HepG2 (cell line): ENCODE results near the gene RASL12. TPM values are rescaled to one million over a fixed set of nuclear protein-coding genes. Genes with fewer than 3 reads are reported as not detected.

Experiments
- CBX5 ChIP-seq: sonication (generic); formaldehyde crosslinking; IDR thresholded peaks from 2 replicates; pipeline ENCODE4 v1.4.0; 2020; ENCODE audit warnings: missing genetic modification reagents, borderline replicate concordance
- DR1 ChIP-seq: sonication (generic); formaldehyde crosslinking; IDR thresholded peaks from 2 replicates; pipeline ENCODE4 v1.8.0; 2021; ENCODE audit warnings: mild to moderate bottlenecking, missing genetic modification reagents, inconsistent platforms
- KDM5B ChIP-seq: sonication (generic); formaldehyde crosslinking; IDR thresholded peaks from 2 replicates; pipeline ENCODE4 v1.4.0; 2020; ENCODE audit warnings: missing genetic modification reagents, mild to moderate bottlenecking, borderline replicate concordance
- KLF16 ChIP-seq, 2 experiments: sonication (generic) in 1 of 2; formaldehyde crosslinking in 1 of 2; IDR thresholded peaks; 2 replicates each; pipeline versions ENCODE4 v1.6.1 to v1.8.0; 2016 to 2023; ENCODE audit warnings: missing genetic modification reagents in 2 of 2, missing compliant biosample characterization in 1 of 2
- NR0B2 ChIP-seq: sonication (generic); formaldehyde crosslinking; IDR thresholded peaks from 2 replicates; pipeline ENCODE4 v1.4.0; 2020; ENCODE audit warnings: mild to moderate bottlenecking, missing genetic modification reagents
- REL ChIP-seq: sonication (generic); formaldehyde crosslinking; conservative IDR thresholded peaks from 2 replicates; pipeline ENCODE4 v1.8.0; 2022; ENCODE audit warnings: mild to moderate bottlenecking, missing genetic modification reagents, moderate library complexity
- RFX3 ChIP-seq: IDR thresholded peaks from 2 replicates; pipeline ENCODE4 v1.6.1; 2016; ENCODE audit warnings: missing biosample characterization, missing genetic modification reagents
- RXRA ChIP-seq: sonication (generic); formaldehyde crosslinking; IDR thresholded peaks from 2 replicates; pipeline ENCODE4 v1.5.1; 2020; ENCODE audit warnings: missing genetic modification reagents
- SMYD3 ChIP-seq: sonication (generic); formaldehyde crosslinking; IDR thresholded peaks from 2 replicates; pipeline ENCODE4 v1.8.1; 2023; ENCODE audit warnings: mild to moderate bottlenecking, missing genetic modification reagents
- ZBTB26 ChIP-seq: IDR thresholded peaks from 2 replicates; pipeline ENCODE4 v1.6.1; 2016; ENCODE audit warnings: missing compliant biosample characterization, missing genetic modification reagents, borderline replicate concordance
- ZFP82 ChIP-seq: sonication (generic); formaldehyde crosslinking; IDR thresholded peaks from 2 replicates; pipeline ENCODE4 v1.5.1; 2020; ENCODE audit warnings: mild to moderate bottlenecking, missing genetic modification reagents, borderline replicate concordance
- ZKSCAN1 ChIP-seq: fragments of 150-350 bp; IDR thresholded peaks from 2 replicates; pipeline ENCODE4 v1.6.1; 2014; ENCODE audit warnings: low read length
- ZNF232 ChIP-seq: sonication (generic); formaldehyde crosslinking; IDR thresholded peaks from 2 replicates; pipeline ENCODE4 v1.4.0; 2020; ENCODE audit warnings: missing genetic modification reagents, borderline replicate concordance
- ZNF281 ChIP-seq: sonication (generic); formaldehyde crosslinking; IDR thresholded peaks from 2 replicates; pipeline ENCODE4 v1.4.0; 2020; ENCODE audit warnings: missing genetic modification reagents, borderline replicate concordance
- ZNF33A ChIP-seq: sonication (generic); formaldehyde crosslinking; IDR thresholded peaks from 2 replicates; pipeline ENCODE4 v1.5.1; 2020; ENCODE audit warnings: missing genetic modification reagents, mild to moderate bottlenecking, moderate library complexity, borderline replicate concordance
- ZNF34 ChIP-seq: sonication (generic); formaldehyde crosslinking; IDR thresholded peaks from 2 replicates; pipeline ENCODE4 v1.4.0; 2020; ENCODE audit warnings: mild to moderate bottlenecking, missing genetic modification reagents, borderline replicate concordance
- ZNF367 ChIP-seq: sonication (generic); formaldehyde crosslinking; IDR thresholded peaks from 2 replicates; pipeline ENCODE4 v1.4.0; 2020; ENCODE audit warnings: missing genetic modification reagents, borderline replicate concordance
- ZNF468 ChIP-seq: sonication (generic); formaldehyde crosslinking; IDR thresholded peaks from 2 replicates; pipeline ENCODE4 v1.8.0; 2022; ENCODE audit warnings: mild to moderate bottlenecking, moderate library complexity, missing genetic modification reagents
- ZNF644 ChIP-seq: IDR thresholded peaks from 2 replicates; pipeline ENCODE4 v1.6.1; 2016; ENCODE audit warnings: low read depth
- ZNF775 ChIP-seq: sonication (generic); formaldehyde crosslinking; IDR thresholded peaks from 2 replicates; pipeline ENCODE4 v1.4.0; 2020; ENCODE audit warnings: missing genetic modification reagents, mild to moderate bottlenecking, moderate library complexity, borderline replicate concordance
- ZNF780A ChIP-seq: sonication (generic); formaldehyde crosslinking; IDR thresholded peaks from 2 replicates; pipeline ENCODE4 v1.8.0; 2022; ENCODE audit warnings: mild to moderate bottlenecking, missing genetic modification reagents, moderate library complexity
- ZNF788 ChIP-seq: sonication (generic); formaldehyde crosslinking; IDR thresholded peaks from 2 replicates; pipeline ENCODE4 v1.5.0; 2020; ENCODE audit warnings: mild to moderate bottlenecking, missing genetic modification reagents, borderline replicate concordance
- ZSCAN25 ChIP-seq: sonication (generic); formaldehyde crosslinking; IDR thresholded peaks from 2 replicates; pipeline ENCODE4 v1.8.0; 2022; ENCODE audit warnings: mild to moderate bottlenecking, missing genetic modification reagents
- polyA plus RNA-seq, 8 experiments: library from polyadenylated mRNA; depleted of rRNA in 3 of 8; stranded (reverse) in 7 of 8; unstranded in 1 of 8; fragments of >200 nt; fragmentation: Illumina TruSeq in 4 of 8; extraction: Trizol in 4 of 8; gene quantifications; 2 replicates each; pipeline versions ENCODE4 v1.2.1 to v1.2.3, GENCODE V29; 2011 to 2016; ENCODE audit warnings: low read depth in 4 of 8, missing spikeins in 1 of 8, mixed read lengths in 1 of 8; ENCODE audit not compliant: insufficient read depth in 1 of 8
- total RNA-seq, 5 experiments: library from RNA; depleted of rRNA; stranded (reverse); fragments of >200 nt; fragmentation: Illumina TruSeq; extraction: Trizol; gene quantifications; 2 replicates each; pipeline ENCODE4 v1.2.3, GENCODE V29; 2016; ENCODE audit warnings: low read depth in 1 of 5
- TF ChIP-seq, protein P1 (sequence below): sonication (generic); formaldehyde crosslinking; IDR thresholded peaks from 2 replicates; pipeline ENCODE4 v1.4.0; 2020; ENCODE audit warnings: mild to moderate bottlenecking, low read depth, missing genetic modification reagents

Gene RASL12
- total and polyA plus RNA-seq, 2 of the 13 experiments (the other 11 are each of a cell fraction or from before 2014, with no cell fraction given) = 0.16 to 0.55 TPM

DNA sequence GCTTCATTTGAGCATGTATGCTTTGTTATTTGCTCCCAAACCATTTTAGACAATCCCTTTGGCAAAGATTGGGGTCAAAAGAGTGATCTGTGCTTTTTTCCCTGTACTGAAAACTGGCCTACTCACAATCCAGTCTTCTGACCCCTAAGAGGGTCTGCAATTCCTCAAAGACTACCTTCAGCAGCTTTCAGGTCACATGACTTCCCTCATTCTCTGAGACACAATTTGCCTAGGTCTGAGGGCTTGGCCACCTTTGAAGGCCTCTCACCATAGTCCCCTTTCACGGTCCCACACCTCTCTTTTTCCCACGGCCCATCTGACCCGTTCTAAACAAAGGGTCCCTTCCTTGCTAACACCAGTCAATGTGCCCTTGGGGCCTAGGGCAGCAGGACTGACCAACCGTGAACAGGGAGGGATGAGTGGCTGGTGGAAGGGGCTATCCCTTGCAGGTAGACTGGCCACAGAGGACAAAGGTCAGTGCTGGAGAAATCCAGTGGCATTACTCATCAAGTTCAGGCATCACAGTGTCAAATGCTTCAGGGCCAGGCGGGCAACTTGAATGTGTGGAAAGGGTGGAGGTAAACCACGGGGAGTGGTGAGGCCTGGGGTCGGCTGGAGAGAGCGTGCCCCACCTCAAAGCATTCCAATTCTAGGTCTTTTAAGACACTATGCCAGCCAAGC is 10.8 kb downstream of the RASL12 start (continued):
- no peak for TF ChIP-seq ZNF468 (CRISPR knock-in tag)
- no peak for TF ChIP-seq ZNF780A
- TF ChIP-seq REL (CRISPR knock-in tag) = no peak
- peak; percentile 61; the same call in 1 of the 2 replicates for TF ChIP-seq ZNF788 (CRISPR knock-in tag)
- peak in 1 of 2 experiments; percentile 68; a peak in 2 of 4 replicates for TF ChIP-seq KLF16 (CRISPR knock-in tag; IDR thresholded peaks at IDR 0.05)
- TF ChIP-seq ZNF33A = no peak
- TF ChIP-seq ZFP82 (CRISPR knock-in tag) = no peak
- TF ChIP-seq RXRA (CRISPR knock-in tag) = peak; percentile 90
- TF ChIP-seq RFX3 = no peak
- no peak; the same call in 1 of the 2 replicates for TF ChIP-seq ZBTB26 (CRISPR knock-in tag)
- no peak for TF ChIP-seq ZNF232
- TF ChIP-seq CBX5 (CRISPR knock-in tag) = peak; percentile 74; the same call in 1 of the 2 replicates
- peak; percentile 46; the same call in 1 of the 2 replicates for TF ChIP-seq ZNF281
- no peak for TF ChIP-seq SMYD3 (CRISPR knock-in tag)
- no peak for TF ChIP-seq KDM5B (CRISPR knock-in tag)
- no peak for TF ChIP-seq DR1
- peak; percentile 63 for TF ChIP-seq ZSCAN25 (CRISPR knock-in tag)
- TF ChIP-seq ZKSCAN1 = no peak
- TF ChIP-seq, protein P1, sequence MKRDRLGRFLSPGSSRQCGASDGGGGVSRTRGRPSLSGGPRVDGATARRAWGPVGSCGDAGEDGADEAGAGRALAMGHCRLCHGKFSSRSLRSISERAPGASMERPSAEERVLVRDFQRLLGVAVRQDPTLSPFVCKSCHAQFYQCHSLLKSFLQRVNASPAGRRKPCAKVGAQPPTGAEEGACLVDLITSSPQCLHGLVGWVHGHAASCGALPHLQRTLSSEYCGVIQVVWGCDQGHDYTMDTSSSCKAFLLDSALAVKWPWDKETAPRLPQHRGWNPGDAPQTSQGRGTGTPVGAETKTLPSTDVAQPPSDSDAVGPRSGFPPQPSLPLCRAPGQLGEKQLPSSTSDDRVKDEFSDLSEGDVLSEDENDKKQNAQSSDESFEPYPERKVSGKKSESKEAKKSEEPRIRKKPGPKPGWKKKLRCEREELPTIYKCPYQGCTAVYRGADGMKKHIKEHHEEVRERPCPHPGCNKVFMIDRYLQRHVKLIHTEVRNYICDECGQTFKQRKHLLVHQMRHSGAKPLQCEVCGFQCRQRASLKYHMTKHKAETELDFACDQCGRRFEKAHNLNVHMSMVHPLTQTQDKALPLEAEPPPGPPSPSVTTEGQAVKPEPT (CRISPR knock-in tag) = no peak
- no peak for TF ChIP-seq ZNF775 (CRISPR knock-in tag)
- peak; percentile 95 for TF ChIP-seq ZNF644
- no peak for TF ChIP-seq ZNF367 (CRISPR knock-in tag)
- TF ChIP-seq NR0B2 = no peak
- TF ChIP-seq ZNF34 (CRISPR knock-in tag) = no peak
